ENCODE data around the gene BBS12.

Gene BBS12

GRCh38 chr4:122733787-122734120 lies 1.2 kb downstream of the BBS12 start:
- H3K9ac ChIP-seq (ENCODE audit: insufficient read length, low read depth), result no peak overlapping the region
- no peaks in the 10 kb centered on the region for H3K27me3 ChIP-seq (ENCODE audit: insufficient read depth, insufficient read length)
- H3K4me3 ChIP-seq (ENCODE audit: insufficient read length, low read depth), result no peak overlapping the region
- peaks cover 11% of the 10 kb centered on the region; the same call in 1 of the 2 replicates for H3K9me3 ChIP-seq (ENCODE audit: insufficient read depth, low read length)
- no peak for DNase-seq (ENCODE audit: low read depth, low spot score)
- TF ChIP-seq SUZ12 (IDR thresholded peaks at IDR 0.05; ENCODE audit: extremely low read depth, insufficient read depth, insufficient read length) (no peak), ZNF274 (IDR thresholded peaks at IDR 0.05; ENCODE audit: low read depth, low read length) (no peak), YY1 (IDR thresholded peaks at IDR 0.05; ENCODE audit: insufficient read depth, insufficient read length) (no peak)
- no peaks in the 10 kb centered on the region for H3K4me1 ChIP-seq (ENCODE audit: insufficient read depth, insufficient read length)
- H3K36me3 ChIP-seq (ENCODE audit: insufficient read depth, insufficient read length, low read length), result no peaks in the 10 kb centered on the region

GRCh38 chr4:122739174-122739573 lies 6.7 kb downstream of the BBS12 start:
- Histone ChIP-seq H3K9me3 (ENCODE audit: insufficient read depth, low read length) (peaks cover 11% of the 10 kb centered on the region; the same call in 1 of the 2 replicates), H3K4me3 (ENCODE audit: insufficient read length, low read depth) (no peak overlapping the region), H3K4me1 (ENCODE audit: insufficient read depth, insufficient read length) (no peaks in the 10 kb centered on the region), H3K36me3 (ENCODE audit: insufficient read depth, insufficient read length, low read length) (peaks cover 5% of the 10 kb centered on the region), H3K9ac (ENCODE audit: insufficient read length, low read depth) (no peak overlapping the region), H3K27me3 (ENCODE audit: insufficient read depth, insufficient read length) (no peaks in the 10 kb centered on the region)
- no peak for DNase-seq (ENCODE audit: low read depth, low spot score)
- no peak for TF ChIP-seq YY1 (IDR thresholded peaks at IDR 0.05; ENCODE audit: insufficient read depth, insufficient read length)
- no peak for TF ChIP-seq ZNF274 (IDR thresholded peaks at IDR 0.05; ENCODE audit: low read depth, low read length)
- TF ChIP-seq SUZ12 (IDR thresholded peaks at IDR 0.05; ENCODE audit: extremely low read depth, insufficient read depth, insufficient read length), result no peak

- no peak overlapping the region for H3K9ac ChIP-seq (ENCODE audit: insufficient read length, low read depth)
- TF ChIP-seq ZNF274 (IDR thresholded peaks at IDR 0.05; ENCODE audit: low read depth, low read length) (no peak), SUZ12 (IDR thresholded peaks at IDR 0.05; ENCODE audit: extremely low read depth, insufficient read depth, insufficient read length) (no peak), YY1 (IDR thresholded peaks at IDR 0.05; ENCODE audit: insufficient read depth, insufficient read length) (no peak)
- peaks cover 5% of the 10 kb centered on the region for H3K36me3 ChIP-seq (ENCODE audit: insufficient read depth, insufficient read length, low read length)
- no peak overlapping the region for H3K4me3 ChIP-seq (ENCODE audit: insufficient read length, low read depth)
- DNase-seq (ENCODE audit: low read depth, low spot score), result no peak
- H3K27me3 ChIP-seq (ENCODE audit: insufficient read depth, insufficient read length), result no peaks in the 10 kb centered on the region
- H3K4me1 ChIP-seq (ENCODE audit: insufficient read depth, insufficient read length), result no peaks in the 10 kb centered on the region
- peaks cover 24% of the 10 kb centered on the region; the same call in 1 of the 2 replicates for H3K9me3 ChIP-seq (ENCODE audit: insufficient read depth, low read length)
These were observed 10.7 kb downstream of the BBS12 start for GRCh38 chr4:122742933-122743829.

- DNase-seq (ENCODE audit: low read depth, low spot score), result no peak
- H3K36me3 ChIP-seq (ENCODE audit: insufficient read depth, insufficient read length, low read length), result peaks cover 5% of the 10 kb centered on the region
- no peaks in the 10 kb centered on the region for H3K4me1 ChIP-seq (ENCODE audit: insufficient read depth, insufficient read length)
- H3K27me3 ChIP-seq (ENCODE audit: insufficient read depth, insufficient read length), result no peaks in the 10 kb centered on the region
- no peak overlapping the region for H3K4me3 ChIP-seq (ENCODE audit: insufficient read length, low read depth)
- H3K9ac ChIP-seq (ENCODE audit: insufficient read length, low read depth), result no peak overlapping the region
- TF ChIP-seq ZNF274 (IDR thresholded peaks at IDR 0.05; ENCODE audit: low read depth, low read length) (no peak), SUZ12 (IDR thresholded peaks at IDR 0.05; ENCODE audit: extremely low read depth, insufficient read depth, insufficient read length) (no peak), YY1 (IDR thresholded peaks at IDR 0.05; ENCODE audit: insufficient read depth, insufficient read length) (no peak)
- H3K9me3 ChIP-seq (ENCODE audit: insufficient read depth, low read length), result peaks cover 24% of the 10 kb centered on the region; the same call in 1 of the 2 replicates
These were observed 11.7 kb downstream of the BBS12 start for GRCh38 chr4:122744229-122744628.

- no peak for DNase-seq (ENCODE audit: low read depth, low spot score)
- no peak for TF ChIP-seq YY1 (IDR thresholded peaks at IDR 0.05; ENCODE audit: insufficient read depth, insufficient read length)
- no peak for TF ChIP-seq SUZ12 (IDR thresholded peaks at IDR 0.05; ENCODE audit: extremely low read depth, insufficient read depth, insufficient read length)
- no peak for TF ChIP-seq ZNF274 (IDR thresholded peaks at IDR 0.05; ENCODE audit: low read depth, low read length)
- Histone ChIP-seq H3K36me3 (ENCODE audit: insufficient read depth, insufficient read length, low read length) (peaks cover 5% of the 10 kb centered on the region), H3K9ac (ENCODE audit: insufficient read length, low read depth) (no peak overlapping the region), H3K9me3 (ENCODE audit: insufficient read depth, low read length) (peaks cover 24% of the 10 kb centered on the region; the same call in 1 of the 2 replicates), H3K4me1 (ENCODE audit: insufficient read depth, insufficient read length) (no peaks in the 10 kb centered on the region), H3K27me3 (ENCODE audit: insufficient read depth, insufficient read length) (no peaks in the 10 kb centered on the region), H3K4me3 (ENCODE audit: insufficient read length, low read depth) (no peak overlapping the region)
These were observed 14.0 kb downstream of the BBS12 start for GRCh38 chr4:122746485-122746965.

GRCh38 chr4:122747068-122747467 lies 14.6 kb downstream of the BBS12 start:
- Histone ChIP-seq H3K9ac (ENCODE audit: insufficient read length, low read depth) (no peak overlapping the region), H3K9me3 (ENCODE audit: insufficient read depth, low read length) (peaks cover 24% of the 10 kb centered on the region; the same call in 1 of the 2 replicates), H3K4me1 (ENCODE audit: insufficient read depth, insufficient read length) (no peaks in the 10 kb centered on the region), H3K36me3 (ENCODE audit: insufficient read depth, insufficient read length, low read length) (peaks cover 5% of the 10 kb centered on the region), H3K27me3 (ENCODE audit: insufficient read depth, insufficient read length) (no peaks in the 10 kb centered on the region), H3K4me3 (ENCODE audit: insufficient read length, low read depth) (no peak overlapping the region)
- no peak for DNase-seq (ENCODE audit: low read depth, low spot score)
- TF ChIP-seq YY1 (IDR thresholded peaks at IDR 0.05; ENCODE audit: insufficient read depth, insufficient read length), result no peak
- no peak for TF ChIP-seq SUZ12 (IDR thresholded peaks at IDR 0.05; ENCODE audit: extremely low read depth, insufficient read depth, insufficient read length)
- TF ChIP-seq ZNF274 (IDR thresholded peaks at IDR 0.05; ENCODE audit: low read depth, low read length), result no peak

- Histone ChIP-seq H3K4me1 (ENCODE audit: insufficient read depth, insufficient read length) (no peaks in the 10 kb centered on the region), H3K9ac (ENCODE audit: insufficient read length, low read depth) (no peak overlapping the region), H3K4me3 (ENCODE audit: insufficient read length, low read depth) (no peak overlapping the region), H3K27me3 (ENCODE audit: insufficient read depth, insufficient read length) (no peaks in the 10 kb centered on the region), H3K36me3 (ENCODE audit: insufficient read depth, insufficient read length, low read length) (peaks cover 5% of the 10 kb centered on the region), H3K9me3 (ENCODE audit: insufficient read depth, low read length) (peaks cover 24% of the 10 kb centered on the region; the same call in 1 of the 2 replicates)
- no peak for DNase-seq (ENCODE audit: low read depth, low spot score)
- TF ChIP-seq YY1 (IDR thresholded peaks at IDR 0.05; ENCODE audit: insufficient read depth, insufficient read length), result no peak
- no peak for TF ChIP-seq ZNF274 (IDR thresholded peaks at IDR 0.05; ENCODE audit: low read depth, low read length)
- TF ChIP-seq SUZ12 (IDR thresholded peaks at IDR 0.05; ENCODE audit: extremely low read depth, insufficient read depth, insufficient read length), result no peak
These were observed 15.4 kb downstream of the BBS12 start for GRCh38 chr4:122747883-122748282.

Data from NT2/D1 (cell line).